Activated CD4-positive, alpha-beta T cell treated with anti-CD3 and anti-CD28 coated beads for 36 hours (primary cell): ENCODE results near the gene EOMES. TPM values are rescaled to one million over a fixed set of nuclear protein-coding genes. Genes with fewer than 3 reads are reported as not detected.

ENCODE experiments used
- total RNA-seq, 2 experiments: library from RNA; stranded (reverse); gene quantifications; one replicate each; pipeline ENCODE4 v1.2.3, GENCODE V29; 2021

Gene EOMES
- total RNA-seq, 2 experiments from 2014 or later, result 0.25 TPM

Other genes with a start within 250 kb of the EOMES start
- gene SLC4A7, start 237.9 kb downstream of the EOMES start, total RNA-seq, result 10 to 100 TPM; 46.4 to 53.0 TPM